ENCODE results near the gene ZNF143. TPM values are rescaled to one million over a fixed set of nuclear protein-coding genes. Genes with fewer than 3 reads are reported as not detected.

The ZNF143 gene
- total RNA-seq, 1 experiment from 2014 or later: 30.2 TPM

DNA sequence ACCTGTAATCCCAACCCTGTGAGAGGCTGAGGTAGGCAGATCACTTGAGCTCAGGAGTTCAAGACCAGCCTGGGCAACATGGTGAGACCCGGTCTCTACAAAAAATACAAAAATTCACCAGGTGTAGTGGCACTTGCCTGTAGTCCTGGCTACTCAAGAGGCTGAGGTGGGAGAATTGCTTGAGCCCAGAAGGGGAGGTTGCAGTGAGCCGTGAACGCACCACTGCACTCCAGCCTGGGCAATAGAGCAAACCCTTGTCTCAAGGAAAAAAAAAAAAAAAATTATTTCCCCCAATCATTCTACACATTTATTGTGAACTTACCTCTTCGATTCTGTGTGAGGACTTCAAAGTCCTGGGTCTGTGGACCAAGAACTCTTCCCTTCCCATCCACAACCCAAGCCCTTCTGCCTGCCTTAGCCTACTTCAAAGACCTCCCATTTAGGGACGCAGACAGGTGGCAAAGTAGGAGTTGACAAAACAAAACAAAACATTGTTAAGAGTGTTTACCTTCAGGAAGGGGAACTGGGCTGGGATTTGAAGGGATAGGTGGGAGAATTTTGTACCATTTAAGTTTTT lies 108.9 kb downstream of the ZNF143 start:
- in situ Hi-C loops (cut with HindIII; ENCODE audit: low pct_unique_long_range_greater_than_20kb, low sequenced_read_pairs): no loop called here
- Histone ChIP-seq H3K4me3 (ENCODE audit: low read depth in 2 of 2, low read length in 2 of 2) (peak overlapping the region in 1 of 2 experiments; percentile 38; a peak in 2 of 4 replicates), H3K27ac (ENCODE audit: low read length) (peak overlapping the region; percentile 96), H3K9me3 (ENCODE audit: control insufficient read depth, insufficient read depth, low read depth, low read length) (no peaks in the 10 kb centered on the region), H3K27me3 (ENCODE audit: control insufficient read depth, insufficient read depth, low read length) (no peaks in the 10 kb centered on the region), H3K4me1 (ENCODE audit: control insufficient read depth, insufficient read depth, low read length) (peaks cover 63% of the 10 kb centered on the region), H3K36me3 (ENCODE audit: control insufficient read depth, insufficient read depth, low read length) (no peaks in the 10 kb centered on the region; the same call in 1 of the 2 replicates)
- no TSS peak for BruUV-seq (replicated peaks)
- intact Hi-C loops (cut with micrococcal nuclease; ENCODE audit: unreplicated experiment): loop anchor here (5.0 to 10.0 kb wide), 2 partner anchors 107 to 735 kb away; partner anchors contain the start of genes ADM and ZNF143
- TF ChIP-seq REST (IDR thresholded peaks at IDR 0.05; ENCODE audit: insufficient read depth in 1 of 2, low read depth in 2 of 2, low read length in 1 of 2): no peak
- TF ChIP-seq POLR2AphosphoS5 (IDR thresholded peaks at IDR 0.05; ENCODE audit: low read depth, low read length): peak; percentile 9; the same call in 1 of the 2 replicates
- ATAC-seq (no peak), DNase-seq (ENCODE audit: low read depth, low spot score) (no peak)
- POLR2A ChIA-PET: no interaction called here
- CTCF ChIA-PET: interaction anchor here (0.6 to 1.7 kb wide), 3 partner anchors 43 to 951 kb away, joined by 3 to 4 read pairs (median 3); no protein-coding TSS in a partner anchor

DNA sequence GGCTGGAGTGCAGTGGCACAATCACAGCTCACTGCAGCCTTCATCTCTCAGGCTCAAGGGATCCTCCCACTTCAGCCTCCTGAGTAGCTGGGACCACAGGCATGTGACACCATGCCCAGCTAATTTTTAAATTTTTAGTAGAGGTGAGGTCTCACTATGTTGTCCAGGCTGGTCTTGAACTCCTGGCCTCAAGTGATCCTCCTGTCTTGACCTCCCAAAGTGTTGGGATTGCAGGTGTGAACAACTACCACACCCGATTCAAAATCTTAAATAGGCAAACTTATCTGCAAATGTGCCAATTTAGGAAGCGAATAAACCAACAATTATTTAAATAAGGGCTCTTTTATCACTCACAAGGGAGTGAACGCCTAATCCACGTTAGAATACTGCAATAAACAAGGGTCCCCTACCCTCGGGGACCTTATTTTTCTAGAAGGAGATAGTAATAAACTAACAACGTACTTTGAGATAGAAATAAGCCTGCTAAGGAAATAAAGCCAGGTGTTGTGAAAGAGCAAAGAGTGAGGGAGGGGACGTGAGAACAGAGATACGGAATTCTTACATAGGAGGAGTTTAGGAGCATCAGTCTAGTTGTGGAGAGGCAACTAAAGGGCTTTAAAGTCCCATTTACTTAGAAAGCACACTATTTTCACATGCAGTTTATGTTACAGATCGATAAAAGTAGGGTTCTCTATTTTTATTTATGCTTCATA lies 109.7 kb downstream of the ZNF143 start:
- Histone ChIP-seq H3K4me1 (ENCODE audit: control insufficient read depth, insufficient read depth, low read length) (peaks cover 55% of the 10 kb centered on the region), H3K27ac (ENCODE audit: low read length) (peak overlapping the region; percentile 96), H3K27me3 (ENCODE audit: control insufficient read depth, insufficient read depth, low read length) (no peaks in the 10 kb centered on the region), H3K9me3 (ENCODE audit: control insufficient read depth, insufficient read depth, low read depth, low read length) (no peaks in the 10 kb centered on the region), H3K4me3 (ENCODE audit: low read depth in 2 of 2, low read length in 2 of 2) (no peak overlapping the region), H3K36me3 (ENCODE audit: control insufficient read depth, insufficient read depth, low read length) (peaks cover under 1% of the 10 kb centered on the region; the same call in 1 of the 2 replicates)
- TF ChIP-seq REST (IDR thresholded peaks at IDR 0.05; ENCODE audit: insufficient read depth in 1 of 2, low read depth in 2 of 2, low read length in 1 of 2) (no peak), TCF7L2 (IDR thresholded peaks at IDR 0.05; ENCODE audit: low read depth, low read length) (no peak), POLR2AphosphoS5 (IDR thresholded peaks at IDR 0.05; ENCODE audit: low read depth, low read length) (no peak), SIN3A (IDR thresholded peaks at IDR 0.05; ENCODE audit: borderline replicate concordance, insufficient read depth, low read depth, low read length) (no peak)
- TF ChIP-seq, protein P1, sequence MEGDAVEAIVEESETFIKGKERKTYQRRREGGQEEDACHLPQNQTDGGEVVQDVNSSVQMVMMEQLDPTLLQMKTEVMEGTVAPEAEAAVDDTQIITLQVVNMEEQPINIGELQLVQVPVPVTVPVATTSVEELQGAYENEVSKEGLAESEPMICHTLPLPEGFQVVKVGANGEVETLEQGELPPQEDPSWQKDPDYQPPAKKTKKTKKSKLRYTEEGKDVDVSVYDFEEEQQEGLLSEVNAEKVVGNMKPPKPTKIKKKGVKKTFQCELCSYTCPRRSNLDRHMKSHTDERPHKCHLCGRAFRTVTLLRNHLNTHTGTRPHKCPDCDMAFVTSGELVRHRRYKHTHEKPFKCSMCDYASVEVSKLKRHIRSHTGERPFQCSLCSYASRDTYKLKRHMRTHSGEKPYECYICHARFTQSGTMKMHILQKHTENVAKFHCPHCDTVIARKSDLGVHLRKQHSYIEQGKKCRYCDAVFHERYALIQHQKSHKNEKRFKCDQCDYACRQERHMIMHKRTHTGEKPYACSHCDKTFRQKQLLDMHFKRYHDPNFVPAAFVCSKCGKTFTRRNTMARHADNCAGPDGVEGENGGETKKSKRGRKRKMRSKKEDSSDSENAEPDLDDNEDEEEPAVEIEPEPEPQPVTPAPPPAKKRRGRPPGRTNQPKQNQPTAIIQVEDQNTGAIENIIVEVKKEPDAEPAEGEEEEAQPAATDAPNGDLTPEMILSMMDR (IDR thresholded peaks at IDR 0.05): no peak
- no TSS peak for BruUV-seq (replicated peaks)
- ChIA-PET CTCF (no interaction called here), POLR2A (no interaction called here)
- ATAC-seq (no peak), DNase-seq (ENCODE audit: low read depth, low spot score) (no peak)
- in situ Hi-C loops (cut with HindIII; ENCODE audit: low pct_unique_long_range_greater_than_20kb, low sequenced_read_pairs) (no loop called here), intact Hi-C loops (cut with micrococcal nuclease; ENCODE audit: unreplicated experiment) (loop anchor here (10.0 kb wide), 1 partner anchor 734 kb away; the partner anchor contains the start of gene ADM)

Data from Panc1 (cell line).